ENCODE measurements around the gene GNAO1.

Gene GNAO1

DNA sequence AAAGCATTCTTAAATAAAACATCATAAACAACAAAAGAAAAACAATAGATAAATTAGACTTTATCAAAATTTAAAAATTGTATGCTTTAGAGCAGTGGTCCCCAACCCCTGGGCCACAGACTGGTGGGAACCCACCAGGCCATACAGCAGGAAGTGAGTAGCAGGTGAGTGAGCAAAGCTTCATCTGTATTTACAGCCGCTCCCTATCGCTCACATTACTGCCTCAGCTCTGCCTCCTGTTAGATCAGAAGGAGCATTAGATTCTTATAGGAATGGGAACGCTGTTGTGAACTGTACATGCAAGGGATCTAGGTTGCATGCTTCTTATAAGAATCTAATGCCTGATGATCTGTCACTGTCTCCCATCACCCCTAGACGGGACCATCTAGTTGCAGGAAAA is 51.5 kb downstream of the GNAO1 start:
- DNase-seq: no peak

DNA sequence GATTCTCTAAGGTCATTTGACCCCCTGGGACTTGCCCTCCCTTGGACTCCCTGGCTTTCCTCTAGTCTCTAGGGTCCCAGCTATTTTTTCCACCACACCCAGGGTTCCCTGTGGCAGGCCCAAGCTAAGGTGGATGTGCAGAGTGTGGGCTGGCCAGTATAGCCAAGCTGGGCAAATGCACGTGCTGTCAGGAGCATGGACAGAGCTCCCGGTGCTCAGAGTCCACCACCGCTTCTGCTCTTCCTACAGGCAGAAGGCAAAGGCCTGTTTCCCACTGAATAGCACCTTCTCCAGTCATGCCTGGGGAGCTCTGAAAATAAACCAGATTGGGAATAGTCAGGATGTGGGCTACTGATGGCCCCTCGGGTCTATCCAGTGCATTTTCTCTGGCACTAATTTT is 53.3 kb downstream of the GNAO1 start:
- no peak for DNase-seq

DNA sequence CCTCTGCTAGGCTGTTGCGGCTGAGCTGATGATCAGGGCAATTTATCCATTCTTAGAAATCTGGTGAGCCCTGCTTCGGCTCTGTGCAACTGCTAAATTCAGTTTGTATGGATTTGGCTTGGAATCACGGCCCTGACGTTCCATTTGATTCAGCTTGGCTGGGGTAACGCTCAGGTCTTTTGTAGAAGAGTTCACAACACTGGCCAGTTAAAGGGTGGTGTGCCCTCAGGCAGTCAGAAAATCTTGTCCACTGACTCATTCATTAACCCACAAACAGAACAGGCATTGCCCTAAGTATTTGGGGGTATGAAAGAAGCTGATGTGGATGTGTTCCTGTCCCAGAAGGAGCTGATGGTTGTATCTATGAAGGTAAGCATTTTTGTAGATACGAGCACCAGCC is 53.9 kb downstream of the GNAO1 start:
- DNase-seq: no peak

DNA sequence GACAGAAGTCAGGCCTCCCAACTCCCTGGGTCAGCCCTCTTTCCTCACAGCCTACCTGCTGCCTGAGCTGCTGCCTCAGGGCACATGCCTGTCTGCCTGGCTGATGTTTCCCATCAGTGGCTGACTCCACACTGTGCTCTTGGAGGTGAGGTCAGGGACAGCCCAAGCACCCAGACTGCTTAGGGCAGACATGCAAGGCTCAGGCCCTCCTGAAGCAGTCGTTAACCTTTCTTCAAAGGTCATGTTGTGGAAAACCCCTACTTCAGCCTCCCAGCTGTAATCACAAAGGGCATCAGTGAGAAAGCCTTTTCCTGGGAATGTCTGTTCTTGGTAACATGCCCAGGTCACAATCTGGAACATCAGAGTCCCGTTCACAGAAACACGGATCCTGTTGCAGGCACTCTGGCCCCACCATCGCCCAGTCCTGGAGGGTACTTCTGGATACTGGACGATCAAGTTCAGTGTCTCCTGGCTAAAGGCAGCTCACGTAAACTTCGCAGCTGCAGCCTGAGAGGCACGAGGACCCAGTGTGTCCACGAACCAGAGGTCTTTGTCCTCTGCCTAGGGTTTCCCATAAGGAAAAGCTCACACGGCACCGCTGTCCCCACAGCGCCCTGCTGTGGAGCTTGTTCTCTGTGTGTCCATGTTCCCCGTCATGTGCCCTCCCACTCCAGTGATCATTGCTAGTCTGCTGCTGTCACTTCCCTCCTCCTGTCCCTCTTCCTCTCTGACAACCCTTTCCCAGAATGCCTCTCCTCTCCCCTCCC is 54.9 kb downstream of the GNAO1 start:
- DNase-seq: no peak

DNA sequence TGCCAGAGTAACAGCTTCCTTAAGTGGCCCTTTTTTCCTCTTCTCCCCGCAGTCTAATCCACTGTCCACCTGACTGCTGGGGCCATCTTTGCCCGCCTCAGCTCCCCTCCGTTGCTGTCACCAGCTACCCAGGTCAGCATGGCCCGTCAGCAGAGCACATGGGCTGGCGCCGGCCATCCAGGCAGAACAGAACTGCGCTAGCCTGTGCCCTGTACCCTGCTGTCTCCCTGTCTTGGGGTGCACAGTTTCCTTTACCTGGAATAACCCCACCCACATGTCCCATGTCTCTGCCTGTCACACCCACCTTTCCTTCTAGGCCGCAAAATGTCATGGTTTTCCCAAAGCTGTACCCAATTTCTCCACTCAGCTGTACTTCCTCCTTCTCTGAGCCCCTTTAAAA is 55.7 kb downstream of the GNAO1 start:
- DNase-seq: no peak

DNA sequence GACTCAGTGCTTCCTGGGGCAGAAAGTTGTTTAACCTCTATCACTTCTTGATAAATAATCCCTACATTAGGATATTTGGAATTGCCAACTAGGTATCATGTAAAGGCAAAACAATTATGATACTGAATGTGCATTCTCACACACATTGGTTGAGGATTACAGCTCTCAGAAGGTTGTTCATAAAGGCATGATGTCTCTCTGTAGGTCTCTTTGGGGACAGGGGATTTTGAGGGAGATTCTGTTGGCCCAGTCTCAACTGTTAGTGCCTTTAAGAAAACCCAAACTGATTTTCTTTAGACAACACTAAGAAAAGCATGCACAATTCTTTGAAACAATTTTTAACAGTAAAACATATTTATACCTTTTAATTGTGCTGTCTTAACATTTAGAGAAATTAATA is 56.5 kb downstream of the GNAO1 start:
- DNase-seq: no peak

DNA sequence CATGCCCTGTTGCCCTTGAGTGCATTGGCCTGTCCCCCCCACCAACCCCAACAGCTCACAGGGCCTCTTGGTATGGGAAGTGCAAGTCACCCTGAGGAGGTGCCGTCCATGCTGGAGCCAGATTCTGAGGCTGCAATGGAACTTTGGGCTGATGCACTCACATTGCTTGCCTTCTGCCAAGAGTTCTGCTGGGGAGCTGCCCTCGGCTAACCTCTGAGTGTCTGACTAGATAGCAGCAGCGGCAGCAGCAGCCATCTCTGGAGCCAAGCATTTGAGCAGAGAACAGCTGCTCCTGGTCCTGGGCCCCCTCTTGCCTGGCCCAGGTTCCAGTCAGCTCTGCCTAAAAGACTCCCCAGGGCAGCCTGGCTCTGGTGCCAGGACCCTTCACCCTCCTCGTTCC is 61.5 kb downstream of the GNAO1 start:
- no peak for DNase-seq

DNA sequence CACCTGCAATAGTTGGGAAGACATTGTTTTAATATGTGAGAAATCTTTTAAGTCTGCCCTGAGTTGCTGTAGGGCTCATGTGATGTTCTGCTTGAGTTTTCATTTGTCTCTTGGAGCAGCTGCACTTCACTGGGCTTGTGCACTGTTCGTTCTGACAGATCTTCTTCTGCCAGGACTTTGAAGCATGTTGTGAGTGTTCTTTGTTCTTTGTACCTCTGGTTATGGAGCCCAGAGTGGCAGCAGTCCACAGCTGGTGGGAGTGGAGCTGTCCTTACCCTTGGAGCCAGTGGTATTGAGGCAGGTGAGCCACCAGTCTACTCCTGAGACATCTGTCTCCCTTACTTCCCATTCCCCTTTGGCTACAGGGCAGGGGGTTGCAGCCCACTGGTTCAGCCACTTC is 64.6 kb downstream of the GNAO1 start:
- DNase-seq: no peak

DNA sequence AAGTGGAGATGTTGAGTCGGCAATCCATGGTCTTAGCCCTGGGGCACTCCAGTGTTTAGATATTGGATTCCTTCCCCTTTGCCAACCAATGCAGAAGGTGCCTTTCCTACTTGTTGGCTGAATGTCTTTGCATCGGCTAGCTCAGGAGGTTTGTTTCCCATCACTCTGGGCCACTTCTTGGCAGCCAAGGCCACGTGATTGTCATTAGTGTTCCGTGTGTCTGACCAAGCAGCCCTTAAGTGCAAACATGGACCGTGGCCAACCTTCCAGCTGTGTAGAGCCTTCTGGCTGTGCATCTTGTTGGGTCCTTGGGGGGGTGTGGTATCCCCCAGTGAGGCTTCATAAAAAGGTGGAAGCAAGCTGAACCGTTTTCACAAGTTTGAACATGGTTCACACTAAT is 66.0 kb downstream of the GNAO1 start:
- DNase-seq: no peak

DNA sequence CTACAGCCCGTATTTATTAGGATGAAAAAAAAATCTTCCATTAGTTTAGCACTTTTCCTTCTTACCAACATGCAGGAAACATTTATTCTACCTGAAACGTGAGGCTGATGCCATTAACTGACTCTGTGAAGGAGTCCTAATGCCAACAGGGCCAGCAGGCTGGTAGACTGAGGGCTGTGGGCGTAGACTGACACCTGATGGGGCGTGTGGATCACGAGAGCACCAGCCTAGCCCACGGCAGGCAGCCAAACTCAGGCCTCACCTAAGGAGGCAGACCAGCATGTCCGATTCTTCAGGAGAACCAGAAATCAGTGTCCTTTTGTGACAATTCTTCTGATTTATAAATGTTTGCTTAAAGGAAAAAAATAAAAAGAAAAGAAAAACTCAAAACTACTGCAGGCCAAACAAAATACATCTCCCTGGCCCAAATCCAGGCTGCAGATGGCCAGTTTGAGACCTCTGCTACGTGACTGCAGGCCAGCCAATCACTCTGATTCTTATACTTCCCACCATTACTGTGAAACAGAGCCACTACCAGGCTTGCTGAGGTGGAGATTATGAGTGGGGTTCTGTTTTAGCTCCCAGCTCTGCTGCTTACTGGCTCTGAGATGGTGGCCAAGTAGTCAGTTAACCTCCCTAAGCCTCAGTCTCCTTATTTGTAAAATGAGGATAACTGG is 66.5 kb downstream of the GNAO1 start:
- DNase-seq: no peak

DNA sequence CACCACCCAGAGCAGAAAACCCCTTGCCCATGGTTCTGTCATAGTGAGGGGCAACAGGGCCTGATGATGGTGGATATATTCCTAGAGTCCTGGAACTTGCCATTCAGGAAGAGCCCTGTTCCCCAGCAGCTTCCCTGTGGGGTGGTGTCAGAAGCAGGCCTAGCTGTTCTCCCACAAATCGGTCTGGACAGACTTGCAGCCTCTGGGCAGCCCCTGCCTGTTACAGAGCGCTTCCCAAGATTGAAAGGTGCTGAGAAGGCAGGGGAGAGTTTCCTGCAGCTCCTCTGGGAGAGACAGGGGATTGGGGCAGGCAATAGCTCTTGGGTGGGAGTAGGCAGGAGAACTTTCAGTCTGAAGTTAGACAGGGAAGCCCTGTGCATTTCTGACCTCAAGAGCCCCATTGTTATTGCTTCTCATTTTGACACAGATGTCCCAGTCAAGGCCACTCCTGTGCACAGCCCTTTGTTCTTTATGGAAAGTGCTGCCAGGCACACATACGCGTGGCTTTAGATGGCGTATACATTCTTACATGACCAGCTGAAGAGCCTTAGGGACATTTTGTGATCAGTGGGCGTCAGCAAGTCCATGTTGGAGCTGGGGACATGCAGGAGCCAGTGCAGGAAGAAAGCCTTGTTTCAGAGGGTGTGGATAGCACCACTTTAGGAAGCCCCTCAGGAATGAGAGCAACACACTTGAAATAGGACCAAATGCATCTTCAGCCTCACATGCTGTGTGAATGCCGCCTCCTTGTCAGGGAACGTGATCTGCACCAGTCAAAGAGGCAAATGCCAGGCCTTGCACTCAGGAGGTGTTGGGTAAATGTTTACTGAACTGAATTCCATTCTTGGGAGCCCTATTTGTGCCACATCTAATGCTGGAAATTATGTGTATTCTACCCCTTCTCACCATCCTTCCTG is 67.5 kb downstream of the GNAO1 start:
- DNase-seq: no peak

DNA sequence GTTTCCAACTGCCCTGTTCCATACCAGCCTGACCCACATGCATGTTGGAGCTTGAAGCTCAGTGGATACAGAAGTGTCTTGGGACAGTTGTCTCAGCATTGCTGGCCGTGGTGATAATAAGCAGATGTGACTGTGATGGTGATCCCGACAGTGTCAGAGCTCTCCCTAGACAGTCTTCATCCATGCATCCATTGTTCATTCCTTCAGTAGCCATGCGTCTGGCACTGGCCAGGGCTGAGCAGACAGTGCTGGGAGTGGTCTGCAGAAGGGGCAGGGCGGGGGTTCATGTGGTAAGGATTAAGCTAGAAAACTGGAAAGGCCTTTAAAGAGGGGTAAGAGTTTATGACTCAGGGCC is 68.1 kb downstream of the GNAO1 start:
- DNase-seq: no peak

DNA sequence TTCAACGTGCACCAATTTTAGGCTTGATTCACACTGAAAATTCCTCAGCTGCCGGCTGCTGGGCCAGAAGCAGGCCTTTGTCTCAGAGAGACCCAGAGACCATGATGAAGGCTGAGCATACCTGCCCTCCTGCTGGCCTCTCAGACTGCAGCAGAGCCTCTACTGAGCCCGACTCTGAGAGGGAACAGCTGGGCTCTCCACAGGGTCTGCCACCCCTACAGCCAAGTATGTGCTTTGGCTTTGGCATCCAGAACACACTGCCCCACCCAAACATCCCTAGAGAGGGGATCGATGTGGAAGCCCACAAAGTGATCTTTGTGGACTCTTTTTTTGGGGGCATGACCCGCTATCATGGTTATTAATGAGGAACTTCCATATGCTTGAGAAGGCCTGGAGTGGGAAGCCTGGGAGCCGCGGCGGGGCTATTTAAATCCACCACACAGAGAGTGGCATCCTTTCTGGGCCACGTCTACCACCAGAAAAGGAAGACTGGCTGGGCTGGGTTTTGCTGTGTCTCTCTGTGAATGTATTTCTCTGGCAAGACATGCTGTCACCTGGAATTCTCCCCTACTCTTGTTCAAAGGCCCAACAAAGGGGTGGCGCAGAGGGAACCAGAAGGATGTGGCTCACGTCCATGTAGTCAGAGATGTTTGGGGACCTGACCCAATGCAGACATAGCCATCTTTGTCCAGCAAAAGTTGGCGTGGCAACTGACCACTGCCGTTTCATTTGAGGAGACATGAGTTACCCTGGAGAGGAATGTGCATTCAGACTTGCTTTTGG is 69.3 kb downstream of the GNAO1 start:
- no peak for DNase-seq

DNA sequence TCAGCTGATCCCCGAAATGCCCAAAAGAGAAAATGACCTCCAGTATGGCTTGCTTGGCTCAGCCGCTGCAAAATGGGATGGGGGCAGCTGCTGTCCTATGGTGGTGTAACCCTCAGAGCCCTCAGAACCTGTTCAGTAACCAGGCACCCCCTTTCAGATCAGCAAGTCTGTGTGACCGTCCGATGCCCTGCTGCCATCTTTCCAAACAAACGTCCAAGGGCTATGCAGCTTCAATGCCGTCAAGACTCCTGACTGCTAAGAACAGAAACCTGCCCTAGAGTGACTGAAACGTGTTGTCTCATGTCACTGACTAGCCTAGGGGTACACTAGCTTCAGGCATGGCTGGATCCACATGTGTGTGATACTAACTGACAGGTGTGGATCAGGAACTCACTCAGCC is 70.4 kb downstream of the GNAO1 start:
- DNase-seq: no peak

DNA sequence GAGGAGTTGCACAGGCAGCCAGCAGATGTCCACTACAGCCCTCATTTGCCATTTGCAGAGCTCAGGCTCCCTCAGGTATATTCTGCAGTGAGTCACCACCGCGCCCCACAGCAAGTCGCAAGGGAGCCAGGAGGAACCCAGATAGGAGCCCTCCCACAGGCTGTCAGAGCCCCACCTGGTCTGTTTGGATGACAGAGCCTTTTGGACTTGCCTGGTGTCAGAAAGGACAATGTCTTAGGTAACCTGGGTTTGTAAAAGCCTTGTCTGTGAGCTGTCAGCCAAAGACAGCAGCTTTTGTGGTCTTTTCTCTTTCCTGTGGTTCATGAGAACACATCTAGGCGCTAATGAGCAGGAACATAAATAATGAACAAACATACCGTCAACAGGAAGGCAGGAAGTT is 70.9 kb downstream of the GNAO1 start:
- DNase-seq: peak; percentile 9

DNA sequence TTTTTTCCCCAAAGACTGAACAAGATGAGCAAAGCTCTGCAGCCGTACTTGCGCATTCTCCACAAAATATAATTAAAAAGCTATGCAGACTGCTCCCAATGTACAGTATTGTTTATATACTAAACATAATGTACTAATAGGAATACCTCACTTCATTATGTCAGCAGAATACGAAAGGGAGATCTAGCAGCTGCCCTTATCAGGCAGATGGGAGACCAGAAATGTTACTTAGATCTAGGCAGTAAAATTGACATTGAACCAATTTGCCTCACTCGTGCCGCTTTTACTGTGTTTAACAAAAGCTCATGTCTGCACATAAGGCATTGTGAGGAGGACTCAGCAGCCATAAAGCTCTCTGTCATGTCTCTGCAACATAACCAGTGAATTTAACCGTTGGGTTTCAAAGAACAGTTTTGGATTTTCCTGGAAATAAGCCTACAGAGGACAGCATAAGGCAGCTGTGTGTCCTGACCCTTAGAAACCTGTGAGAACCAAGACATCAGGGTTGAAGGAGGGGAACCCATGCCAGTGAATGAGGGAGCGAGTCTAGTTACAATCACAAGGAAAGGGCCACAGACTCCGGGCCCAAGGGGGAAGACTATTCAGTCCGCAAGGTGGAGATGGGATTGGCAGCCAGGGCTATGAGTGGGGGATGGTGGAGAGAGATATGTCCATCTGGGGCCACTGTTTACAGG is 71.4 kb downstream of the GNAO1 start:
- no peak for DNase-seq

DNA sequence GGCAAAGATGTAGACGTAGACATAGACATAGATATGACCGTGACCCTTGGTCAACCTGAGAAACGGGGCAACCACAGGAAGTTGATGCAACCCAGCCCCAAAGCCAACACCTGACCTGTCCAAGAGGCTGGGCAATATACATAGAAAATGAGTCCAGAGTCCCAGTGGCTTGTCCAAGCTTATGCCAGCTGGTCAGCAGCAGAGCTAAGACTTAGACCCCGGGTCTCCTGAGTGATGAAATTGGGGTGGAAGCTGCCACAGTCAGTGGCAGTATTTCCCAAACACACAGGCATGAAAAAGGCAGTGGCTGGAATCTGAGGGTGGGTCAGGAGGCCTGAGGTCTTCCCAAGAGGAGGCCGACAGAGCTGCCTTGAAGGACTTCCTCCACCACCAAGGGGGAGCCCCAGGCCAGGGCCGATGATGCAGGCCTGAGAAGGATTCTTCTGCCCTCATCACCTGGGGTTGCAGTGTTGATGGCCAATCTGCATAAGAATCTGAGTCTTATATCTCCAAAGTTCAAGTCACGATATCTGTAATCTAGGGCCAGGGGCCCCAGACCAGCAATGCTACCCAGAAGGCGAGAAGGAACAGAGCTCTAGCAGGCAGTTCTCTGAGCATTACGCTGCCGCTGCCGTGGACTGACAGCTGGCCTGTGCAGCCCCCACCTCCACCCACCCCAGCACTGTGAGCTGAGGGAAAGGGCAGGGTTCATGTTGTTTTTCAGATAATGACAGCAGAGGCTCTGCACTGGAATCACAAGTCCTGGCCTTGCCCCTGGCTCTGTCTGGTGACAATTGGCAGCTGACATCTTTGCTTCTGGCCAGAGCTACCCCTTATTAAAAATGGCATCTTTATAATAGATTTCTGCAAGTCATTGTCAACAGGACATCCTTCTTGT is 72.7 kb downstream of the GNAO1 start:
- DNase-seq: no peak

DNA sequence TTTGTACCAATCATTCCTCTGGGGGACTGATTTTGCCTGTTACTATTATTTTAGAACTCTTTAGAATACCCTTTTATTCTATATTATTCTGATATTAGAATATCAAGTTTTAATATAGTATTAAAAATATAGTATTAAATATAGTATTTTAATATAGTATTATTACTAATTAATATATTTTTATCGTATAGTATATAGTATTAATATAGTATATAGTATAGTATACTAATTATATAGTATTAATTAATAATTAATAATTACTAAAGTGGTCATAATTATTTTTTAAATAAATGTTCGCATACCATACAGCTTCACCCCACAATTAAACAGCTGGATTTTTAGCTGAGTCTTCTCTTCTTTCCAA is 73.3 kb downstream of the GNAO1 start:
- DNase-seq: no peak

DNA sequence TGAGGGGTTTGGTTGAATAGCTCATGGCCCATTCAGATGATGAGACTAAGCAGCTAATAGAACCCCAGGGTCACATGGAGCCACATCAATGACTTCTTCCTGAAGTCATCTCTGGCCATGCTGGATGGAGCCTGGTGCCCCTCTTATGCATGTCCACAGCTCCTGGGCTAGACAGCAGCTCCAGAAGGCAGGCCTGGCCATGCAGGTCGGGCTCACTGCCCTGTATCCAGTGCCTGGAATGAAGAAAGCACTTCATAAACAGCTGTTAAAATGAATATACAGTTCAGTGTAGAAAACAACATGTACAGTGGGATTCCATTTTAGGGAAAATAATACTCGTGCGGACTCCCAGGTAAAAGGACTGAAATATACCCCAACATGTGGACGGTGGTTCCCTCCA is 73.9 kb downstream of the GNAO1 start:
- no peak for DNase-seq

DNA sequence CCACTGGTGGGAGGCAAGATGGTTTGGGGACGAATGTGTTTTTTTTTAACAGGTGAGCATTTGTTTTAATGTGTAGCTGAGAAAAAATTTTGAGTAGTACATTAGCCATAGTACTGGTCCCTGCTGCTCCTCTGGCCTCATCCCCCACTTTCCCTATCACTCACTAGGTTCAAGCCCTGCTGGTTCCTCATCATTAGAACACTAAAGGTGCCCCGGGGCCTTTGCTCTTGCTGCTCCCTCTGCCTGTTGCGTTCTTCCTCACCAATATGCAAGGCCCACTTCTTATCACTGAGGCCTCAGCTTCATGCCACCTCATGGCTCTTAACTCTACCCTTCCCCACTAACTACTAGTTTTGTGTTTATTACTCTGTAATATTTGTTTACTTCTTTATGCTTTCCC is 74.5 kb downstream of the GNAO1 start:
- DNase-seq: no peak
